PFSK-1 (cell line): Measurements from ENCODE around the gene GFER.

Experiments
- FOXP2 ChIP-seq: optimal IDR thresholded peaks from 2 replicates; pipeline ENCODE3; 2011; ENCODE audit warnings: borderline replicate concordance, control low read depth, inconsistent platforms; ENCODE audit not compliant: insufficient read depth; ENCODE audit errors: extremely low read length, extremely low read depth
- POLR2AphosphoS5 ChIP-seq: IDR thresholded peaks from 2 replicates; pipeline ENCODE4 v1.6.1; 2012; ENCODE audit warnings: low read depth, mild to moderate bottlenecking, control low read depth, low read length, moderate library complexity
- SIN3A ChIP-seq: IDR thresholded peaks from 2 replicates; pipeline ENCODE4 v1.6.1; 2012; ENCODE audit warnings: mild to moderate bottlenecking, low read length, moderate library complexity, borderline replicate concordance; ENCODE audit not compliant: insufficient read depth
- TAF1 ChIP-seq: IDR thresholded peaks from 2 replicates; pipeline ENCODE4 v1.6.1; 2012; ENCODE audit warnings: low read length, control low read depth, borderline replicate concordance; ENCODE audit not compliant: insufficient read depth
- TF ChIP-seq, protein P1 (sequence below), 2 experiments: IDR thresholded peaks; 2 replicates each; pipeline versions ENCODE4 v1.6.1 to v1.8.0; 2011 to 2012; ENCODE audit warnings: low read depth in 2 of 2, low read length in 2 of 2, control low read depth in 1 of 2, inconsistent platforms in 1 of 2, mild to moderate bottlenecking in 1 of 2, moderate library complexity in 1 of 2; ENCODE audit not compliant: insufficient read depth in 1 of 2

- TF ChIP-seq, protein P1, sequence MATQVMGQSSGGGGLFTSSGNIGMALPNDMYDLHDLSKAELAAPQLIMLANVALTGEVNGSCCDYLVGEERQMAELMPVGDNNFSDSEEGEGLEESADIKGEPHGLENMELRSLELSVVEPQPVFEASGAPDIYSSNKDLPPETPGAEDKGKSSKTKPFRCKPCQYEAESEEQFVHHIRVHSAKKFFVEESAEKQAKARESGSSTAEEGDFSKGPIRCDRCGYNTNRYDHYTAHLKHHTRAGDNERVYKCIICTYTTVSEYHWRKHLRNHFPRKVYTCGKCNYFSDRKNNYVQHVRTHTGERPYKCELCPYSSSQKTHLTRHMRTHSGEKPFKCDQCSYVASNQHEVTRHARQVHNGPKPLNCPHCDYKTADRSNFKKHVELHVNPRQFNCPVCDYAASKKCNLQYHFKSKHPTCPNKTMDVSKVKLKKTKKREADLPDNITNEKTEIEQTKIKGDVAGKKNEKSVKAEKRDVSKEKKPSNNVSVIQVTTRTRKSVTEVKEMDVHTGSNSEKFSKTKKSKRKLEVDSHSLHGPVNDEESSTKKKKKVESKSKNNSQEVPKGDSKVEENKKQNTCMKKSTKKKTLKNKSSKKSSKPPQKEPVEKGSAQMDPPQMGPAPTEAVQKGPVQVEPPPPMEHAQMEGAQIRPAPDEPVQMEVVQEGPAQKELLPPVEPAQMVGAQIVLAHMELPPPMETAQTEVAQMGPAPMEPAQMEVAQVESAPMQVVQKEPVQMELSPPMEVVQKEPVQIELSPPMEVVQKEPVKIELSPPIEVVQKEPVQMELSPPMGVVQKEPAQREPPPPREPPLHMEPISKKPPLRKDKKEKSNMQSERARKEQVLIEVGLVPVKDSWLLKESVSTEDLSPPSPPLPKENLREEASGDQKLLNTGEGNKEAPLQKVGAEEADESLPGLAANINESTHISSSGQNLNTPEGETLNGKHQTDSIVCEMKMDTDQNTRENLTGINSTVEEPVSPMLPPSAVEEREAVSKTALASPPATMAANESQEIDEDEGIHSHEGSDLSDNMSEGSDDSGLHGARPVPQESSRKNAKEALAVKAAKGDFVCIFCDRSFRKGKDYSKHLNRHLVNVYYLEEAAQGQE (IDR thresholded peaks at IDR 0.05; ENCODE audit: insufficient read depth in 1 of 2, low read depth in 2 of 2, low read length in 2 of 2), result no peak
- TF ChIP-seq SIN3A (0 out of 2 replicates have a peak, but pooled peaks have one; percentile 32), POLR2AphosphoS5 (no peak), TAF1 (no peak), FOXP2 (no peak)
These were observed 24.1 kb downstream of the GFER start for GRCh38 chr16:2008009-2008526.
